HepG2 (cell line): Measurements from ENCODE around the gene SLC2A11. TPM values are rescaled to one million over a fixed set of nuclear protein-coding genes. Genes with fewer than 3 reads are reported as not detected.

Experiments
- AKAP8 ChIP-seq: sonication (generic); formaldehyde crosslinking; IDR thresholded peaks from 2 replicates; pipeline ENCODE4 v1.5.1; 2020; ENCODE audit warnings: mild to moderate bottlenecking, missing genetic modification reagents
- DDIT3 ChIP-seq: sonication (generic); formaldehyde crosslinking; IDR thresholded peaks from 2 replicates; pipeline ENCODE4 v1.4.0; 2020; ENCODE audit warnings: mild to moderate bottlenecking, missing genetic modification reagents
- HES4 ChIP-seq: sonication (generic); formaldehyde crosslinking; IDR thresholded peaks from 2 replicates; pipeline ENCODE4 v1.9.0; 2021; ENCODE audit warnings: mild to moderate bottlenecking, missing genetic modification reagents, borderline replicate concordance
- HNRNPLL ChIP-seq: fragments of 200-400 bp; formaldehyde crosslinking; IDR thresholded peaks from 2 replicates; pipeline ENCODE4 v1.6.1; 2017; ENCODE audit warnings: mild to moderate bottlenecking, low read depth, low read length; ENCODE audit not compliant: poor library complexity, severe bottlenecking
- NCOR1 ChIP-seq: fragments of 200-600 bp; sonication (generic); IDR thresholded peaks from 2 replicates; pipeline ENCODE4 v1.7.0; 2017; ENCODE audit warnings: antibody characterized with exemption, low read length, borderline replicate concordance
- REPIN1 ChIP-seq: sonication (generic); formaldehyde crosslinking; IDR thresholded peaks from 2 replicates; pipeline ENCODE4 v1.8.0; 2022; ENCODE audit warnings: missing genetic modification reagents, low read depth, mild to moderate bottlenecking, borderline replicate concordance
- SIN3B ChIP-seq: fragments of 150-350 bp; IDR thresholded peaks from 2 replicates; pipeline ENCODE4 v1.6.1; 2014; ENCODE audit warnings: low read length
- SIX4 ChIP-seq: sonication (generic); formaldehyde crosslinking; IDR thresholded peaks from 2 replicates; pipeline ENCODE4 v1.4.0; 2020; ENCODE audit warnings: missing genetic modification reagents
- TAF1 ChIP-seq: sonication (generic); formaldehyde crosslinking; IDR thresholded peaks from 2 replicates; pipeline ENCODE4 v1.4.0; 2020; ENCODE audit warnings: missing genetic modification reagents
- ZNF274 ChIP-seq: sonication (generic); formaldehyde crosslinking; IDR thresholded peaks from 2 replicates; pipeline ENCODE4 v1.5.1; 2020; ENCODE audit warnings: mild to moderate bottlenecking, missing genetic modification reagents
- ZNF292 ChIP-seq: sonication (generic); formaldehyde crosslinking; IDR thresholded peaks from 2 replicates; pipeline ENCODE4 v1.8.1; 2022; ENCODE audit warnings: mild to moderate bottlenecking, low read depth, missing genetic modification reagents, borderline replicate concordance
- ZNF441 ChIP-seq: sonication (generic); formaldehyde crosslinking; IDR thresholded peaks from 2 replicates; pipeline ENCODE4 v1.7.0; 2021; ENCODE audit warnings: missing genetic modification reagents, borderline replicate concordance
- ZNF580 ChIP-seq: IDR thresholded peaks from 2 replicates; pipeline ENCODE4 v1.6.1; 2016; ENCODE audit warnings: low read depth, borderline replicate concordance
- polyA plus RNA-seq, 8 experiments: library from polyadenylated mRNA; depleted of rRNA in 3 of 8; stranded (reverse) in 7 of 8; unstranded in 1 of 8; fragments of >200 nt; fragmentation: Illumina TruSeq in 4 of 8; extraction: Trizol in 4 of 8; gene quantifications; 2 replicates each; pipeline versions ENCODE4 v1.2.1 to v1.2.3, GENCODE V29; 2011 to 2016; ENCODE audit warnings: low read depth in 4 of 8, missing spikeins in 1 of 8, mixed read lengths in 1 of 8; ENCODE audit not compliant: insufficient read depth in 1 of 8
- total RNA-seq, 5 experiments: library from RNA; depleted of rRNA; stranded (reverse); fragments of >200 nt; fragmentation: Illumina TruSeq; extraction: Trizol; gene quantifications; 2 replicates each; pipeline ENCODE4 v1.2.3, GENCODE V29; 2016; ENCODE audit warnings: low read depth in 1 of 5
- TF ChIP-seq, protein P1 (sequence below): sonication (generic); formaldehyde crosslinking; IDR thresholded peaks from 2 replicates; pipeline ENCODE4 v1.4.0; 2020; ENCODE audit warnings: mild to moderate bottlenecking, missing genetic modification reagents
- TF ChIP-seq, protein P2 (sequence below): sonication (generic); formaldehyde crosslinking; IDR thresholded peaks from 2 replicates; pipeline ENCODE4 v1.5.0; 2020; ENCODE audit warnings: mild to moderate bottlenecking, missing genetic modification reagents
- TF ChIP-seq, protein P3 (sequence below): sonication (generic); formaldehyde crosslinking; IDR thresholded peaks from 2 replicates; pipeline ENCODE4 v1.8.0; 2022; ENCODE audit warnings: mild to moderate bottlenecking, missing genetic modification reagents, moderate library complexity

The SLC2A11 gene
- total and polyA plus RNA-seq, 2 of the 13 experiments (the other 11 are each of a cell fraction or from before 2014, with no cell fraction given), result 15.2 to 15.4 TPM

- TF ChIP-seq, protein P1, sequence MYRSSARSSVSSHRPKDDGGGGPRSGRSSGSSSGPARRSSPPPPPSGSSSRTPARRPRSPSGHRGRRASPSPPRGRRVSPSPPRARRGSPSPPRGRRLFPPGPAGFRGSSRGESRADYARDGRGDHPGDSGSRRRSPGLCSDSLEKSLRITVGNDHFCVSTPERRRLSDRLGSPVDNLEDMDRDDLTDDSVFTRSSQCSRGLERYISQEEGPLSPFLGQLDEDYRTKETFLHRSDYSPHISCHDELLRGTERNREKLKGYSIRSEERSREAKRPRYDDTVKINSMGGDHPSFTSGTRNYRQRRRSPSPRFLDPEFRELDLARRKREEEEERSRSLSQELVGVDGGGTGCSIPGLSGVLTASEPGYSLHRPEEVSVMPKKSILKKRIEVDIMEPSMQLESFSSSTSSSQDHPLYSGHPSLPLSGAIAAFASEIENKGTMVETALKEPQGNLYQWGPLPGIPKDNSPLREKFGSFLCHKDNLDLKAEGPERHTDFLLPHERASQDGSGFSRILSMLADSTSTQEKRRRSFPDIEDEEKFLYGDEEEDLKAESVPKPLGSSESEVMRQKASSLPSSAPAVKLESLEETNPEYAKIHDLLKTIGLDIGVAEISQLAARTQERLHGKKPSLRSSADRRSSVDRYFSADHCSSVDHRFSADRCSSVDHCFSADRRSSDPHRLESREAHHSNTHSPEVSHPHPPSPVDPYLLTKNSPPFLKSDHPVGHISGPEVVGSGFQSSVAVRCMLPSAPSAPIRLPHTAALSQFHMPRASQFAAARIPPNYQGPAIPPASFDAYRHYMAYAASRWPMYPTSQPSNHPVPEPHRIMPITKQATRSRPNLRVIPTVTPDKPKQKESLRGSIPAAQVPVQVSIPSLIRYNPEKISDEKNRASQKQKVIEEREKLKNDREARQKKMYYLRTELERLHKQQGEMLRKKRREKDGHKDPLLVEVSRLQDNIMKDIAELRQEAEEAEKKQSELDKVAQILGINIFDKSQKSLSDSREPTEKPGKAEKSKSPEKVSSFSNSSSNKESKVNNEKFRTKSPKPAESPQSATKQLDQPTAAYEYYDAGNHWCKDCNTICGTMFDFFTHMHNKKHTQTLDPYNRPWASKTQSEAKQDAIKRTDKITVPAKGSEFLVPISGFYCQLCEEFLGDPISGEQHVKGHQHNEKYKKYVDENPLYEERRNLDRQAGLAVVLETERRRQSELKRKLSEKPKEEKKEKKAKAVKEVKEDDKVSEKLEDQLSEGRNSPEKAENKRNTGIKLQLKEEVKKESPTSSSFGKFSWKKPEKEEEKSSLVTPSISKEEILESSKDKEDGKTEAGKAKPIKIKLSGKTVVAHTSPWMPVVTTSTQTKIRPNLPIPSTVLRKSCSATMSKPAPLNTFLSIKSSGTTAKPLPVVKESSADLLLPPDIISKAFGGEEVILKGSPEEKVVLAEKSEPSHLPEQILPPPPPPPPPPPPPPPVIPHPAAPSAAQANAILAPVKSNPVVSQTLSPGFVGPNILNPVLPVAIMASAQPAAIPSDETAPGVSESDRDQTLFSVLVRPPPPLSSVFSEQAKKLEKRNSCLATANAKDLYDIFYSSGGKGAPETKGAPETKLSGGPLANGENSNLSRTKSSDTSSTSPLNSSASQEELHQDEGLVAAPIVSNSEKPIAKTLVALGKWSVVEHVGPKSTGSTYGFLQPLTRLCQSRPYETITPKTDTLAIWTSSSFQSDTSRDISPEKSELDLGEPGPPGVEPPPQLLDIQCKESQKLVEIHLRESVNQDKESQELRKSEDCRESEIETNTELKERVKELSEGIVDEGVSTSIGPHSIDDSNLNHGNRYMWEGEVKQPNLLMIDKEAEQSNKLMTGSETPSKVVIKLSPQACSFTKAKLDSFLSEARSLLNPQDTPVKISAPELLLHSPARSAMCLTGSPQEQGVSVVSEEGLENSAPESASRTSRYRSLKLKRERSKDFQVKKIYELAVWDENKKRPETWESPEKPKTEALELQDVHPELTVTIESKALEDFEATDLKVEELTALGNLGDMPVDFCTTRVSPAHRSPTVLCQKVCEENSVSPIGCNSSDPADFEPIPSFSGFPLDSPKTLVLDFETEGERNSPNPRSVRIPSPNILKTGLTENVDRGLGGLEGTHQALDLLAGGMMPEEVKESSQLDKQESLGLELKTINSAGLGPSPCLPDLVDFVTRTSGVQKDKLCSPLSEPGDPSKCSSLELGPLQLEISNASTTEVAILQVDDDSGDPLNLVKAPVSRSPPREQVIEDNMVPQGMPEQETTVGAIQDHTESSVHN (CRISPR knock-in tag), result no peak
- TF ChIP-seq SIX4 (CRISPR knock-in tag) (no peak), HNRNPLL (no peak), HES4 (CRISPR knock-in tag) (no peak), ZNF292 (peak; percentile 35; the same call in 1 of the 2 replicates), DDIT3 (CRISPR knock-in tag) (no peak), ZNF441 (CRISPR knock-in tag) (no peak), ZNF580 (CRISPR knock-in tag) (no peak), SIN3B (no peak), REPIN1 (no peak), ZNF274 (CRISPR knock-in tag) (no peak), TAF1 (peak; percentile 40; the same call in 1 of the 2 replicates), AKAP8 (CRISPR knock-in tag) (0 out of 2 replicates have a peak, but pooled peaks have one; percentile 52), NCOR1 (no peak)
- TF ChIP-seq, protein P2, sequence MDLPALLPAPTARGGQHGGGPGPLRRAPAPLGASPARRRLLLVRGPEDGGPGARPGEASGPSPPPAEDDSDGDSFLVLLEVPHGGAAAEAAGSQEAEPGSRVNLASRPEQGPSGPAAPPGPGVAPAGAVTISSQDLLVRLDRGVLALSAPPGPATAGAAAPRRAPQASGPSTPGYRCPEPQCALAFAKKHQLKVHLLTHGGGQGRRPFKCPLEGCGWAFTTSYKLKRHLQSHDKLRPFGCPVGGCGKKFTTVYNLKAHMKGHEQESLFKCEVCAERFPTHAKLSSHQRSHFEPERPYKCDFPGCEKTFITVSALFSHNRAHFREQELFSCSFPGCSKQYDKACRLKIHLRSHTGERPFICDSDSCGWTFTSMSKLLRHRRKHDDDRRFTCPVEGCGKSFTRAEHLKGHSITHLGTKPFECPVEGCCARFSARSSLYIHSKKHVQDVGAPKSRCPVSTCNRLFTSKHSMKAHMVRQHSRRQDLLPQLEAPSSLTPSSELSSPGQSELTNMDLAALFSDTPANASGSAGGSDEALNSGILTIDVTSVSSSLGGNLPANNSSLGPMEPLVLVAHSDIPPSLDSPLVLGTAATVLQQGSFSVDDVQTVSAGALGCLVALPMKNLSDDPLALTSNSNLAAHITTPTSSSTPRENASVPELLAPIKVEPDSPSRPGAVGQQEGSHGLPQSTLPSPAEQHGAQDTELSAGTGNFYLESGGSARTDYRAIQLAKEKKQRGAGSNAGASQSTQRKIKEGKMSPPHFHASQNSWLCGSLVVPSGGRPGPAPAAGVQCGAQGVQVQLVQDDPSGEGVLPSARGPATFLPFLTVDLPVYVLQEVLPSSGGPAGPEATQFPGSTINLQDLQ (CRISPR knock-in tag), result no peak
- TF ChIP-seq, protein P3, sequence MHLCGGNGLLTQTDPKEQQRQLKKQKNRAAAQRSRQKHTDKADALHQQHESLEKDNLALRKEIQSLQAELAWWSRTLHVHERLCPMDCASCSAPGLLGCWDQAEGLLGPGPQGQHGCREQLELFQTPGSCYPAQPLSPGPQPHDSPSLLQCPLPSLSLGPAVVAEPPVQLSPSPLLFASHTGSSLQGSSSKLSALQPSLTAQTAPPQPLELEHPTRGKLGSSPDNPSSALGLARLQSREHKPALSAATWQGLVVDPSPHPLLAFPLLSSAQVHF (CRISPR knock-in tag), result no peak
These were observed 8.4 kb upstream of the SLC2A11 start (continued) for GRCh38 chr22:23849009-23850006.
